ENCODE measurements around the gene CMIP.

CMIP gene

DNA sequence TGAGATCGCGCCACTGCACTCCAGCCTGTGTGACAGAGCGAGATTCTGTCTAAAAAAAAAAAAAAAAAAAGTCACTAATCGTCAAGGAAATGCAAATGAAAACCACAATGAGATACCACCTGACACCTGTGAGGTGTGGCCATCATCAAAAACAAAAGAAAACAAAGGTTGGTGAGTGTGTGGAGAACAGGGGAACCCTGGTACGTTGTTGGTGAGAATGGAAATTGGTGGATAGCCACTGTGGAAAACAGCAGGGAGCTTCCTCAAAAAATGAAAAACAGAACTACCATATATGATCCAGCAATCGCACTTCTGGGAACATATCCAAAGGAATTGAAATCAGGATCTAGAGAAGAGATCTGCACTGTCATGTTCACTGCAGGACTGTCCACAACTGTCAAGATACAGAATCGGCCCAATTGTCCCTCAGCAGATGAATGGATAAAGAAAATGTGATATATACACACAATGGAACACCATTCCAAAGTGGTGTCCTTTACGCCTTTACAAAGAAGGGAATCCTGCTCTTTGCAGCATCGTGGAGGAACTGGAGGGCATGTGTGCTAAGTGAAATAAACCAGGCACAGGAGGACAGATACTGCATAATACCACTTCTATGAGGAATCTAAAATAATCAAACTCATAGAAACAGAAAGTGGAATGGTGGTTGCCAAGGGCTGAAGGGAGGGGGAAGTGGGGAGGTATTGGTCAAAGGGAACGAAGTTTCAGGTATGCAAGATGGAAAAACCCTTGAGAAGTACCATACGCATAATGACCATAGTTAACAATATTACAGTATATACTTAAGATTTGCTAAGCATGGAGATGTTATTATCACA is 271.0 kb downstream of the CMIP start:
- H3K9ac ChIP-seq (ENCODE audit: low read length): no peak overlapping the region
- H3K36me3 ChIP-seq (ENCODE audit: control insufficient read depth in 1 of 2, insufficient read depth in 2 of 2, low read length in 2 of 2): peaks cover 0 to 2% of the 10 kb centered on the region in 2 experiments
- H4K91ac ChIP-seq (ENCODE audit: low read depth, low read length): peak overlapping the region; percentile 98
- peak overlapping the region; percentile 3 for H3K18ac ChIP-seq (ENCODE audit: low read length)
- peaks cover 33 to 59% of the 10 kb centered on the region in 2 experiments for H3K4me1 ChIP-seq (ENCODE audit: control insufficient read depth in 1 of 2, insufficient read depth in 2 of 2, low read length in 2 of 2)
- peak overlapping the region; percentile 86 for H3K14ac ChIP-seq (ENCODE audit: low read length)
- H3K27ac ChIP-seq (ENCODE audit: low read depth, low read length): peak overlapping the region; percentile 99
- peak overlapping the region; percentile 91 for H2BK120ac ChIP-seq (ENCODE audit: insufficient read depth, low read length, poor library complexity)
- H4K12ac ChIP-seq (ENCODE audit: low read depth, low read length): no peak overlapping the region
- peak in 1 of 2 donors; percentile 24 for DNase-seq
- no peaks in the 10 kb centered on the region for H3K27me3 ChIP-seq (ENCODE audit: insufficient read depth, low read length)
- H4K8ac ChIP-seq (ENCODE audit: low read depth, low read length): peak overlapping the region; percentile 11
- peak overlapping the region; percentile 44 for H3K4ac ChIP-seq (ENCODE audit: low read depth, low read length)
- WGBS (ENCODE audit: extremely low coverage, insufficient coverage, insufficient read length): no CpG with 5 or more reads among the region's 11 CpGs
- peaks cover 6% of the 10 kb centered on the region for H3K79me2 ChIP-seq (ENCODE audit: control insufficient read depth, insufficient read depth, low read length, poor library complexity)
- H2BK12ac ChIP-seq (ENCODE audit: low read length): peak overlapping the region; percentile 67
- no peak overlapping the region for H3K4me2 ChIP-seq (ENCODE audit: low read length)
- H2AK5ac ChIP-seq (ENCODE audit: low read length): peak overlapping the region; percentile 11
- H3K9me3 ChIP-seq (ENCODE audit: insufficient read depth, low read depth, low read length): no peaks in the 10 kb centered on the region
- peaks cover 73% of the 10 kb centered on the region for H3K79me1 ChIP-seq (ENCODE audit: low read length)
- no peak overlapping the region for H2AFZ ChIP-seq (ENCODE audit: insufficient read depth, low read length, poor library complexity)
- no peak overlapping the region for H3K23ac ChIP-seq (ENCODE audit: low read length)
- H3K4me3 ChIP-seq (ENCODE audit: low read depth, low read length): no peak overlapping the region
- peak overlapping the region; percentile 85 for H2BK5ac ChIP-seq (ENCODE audit: low read depth, low read length, poor library complexity)

DNA sequence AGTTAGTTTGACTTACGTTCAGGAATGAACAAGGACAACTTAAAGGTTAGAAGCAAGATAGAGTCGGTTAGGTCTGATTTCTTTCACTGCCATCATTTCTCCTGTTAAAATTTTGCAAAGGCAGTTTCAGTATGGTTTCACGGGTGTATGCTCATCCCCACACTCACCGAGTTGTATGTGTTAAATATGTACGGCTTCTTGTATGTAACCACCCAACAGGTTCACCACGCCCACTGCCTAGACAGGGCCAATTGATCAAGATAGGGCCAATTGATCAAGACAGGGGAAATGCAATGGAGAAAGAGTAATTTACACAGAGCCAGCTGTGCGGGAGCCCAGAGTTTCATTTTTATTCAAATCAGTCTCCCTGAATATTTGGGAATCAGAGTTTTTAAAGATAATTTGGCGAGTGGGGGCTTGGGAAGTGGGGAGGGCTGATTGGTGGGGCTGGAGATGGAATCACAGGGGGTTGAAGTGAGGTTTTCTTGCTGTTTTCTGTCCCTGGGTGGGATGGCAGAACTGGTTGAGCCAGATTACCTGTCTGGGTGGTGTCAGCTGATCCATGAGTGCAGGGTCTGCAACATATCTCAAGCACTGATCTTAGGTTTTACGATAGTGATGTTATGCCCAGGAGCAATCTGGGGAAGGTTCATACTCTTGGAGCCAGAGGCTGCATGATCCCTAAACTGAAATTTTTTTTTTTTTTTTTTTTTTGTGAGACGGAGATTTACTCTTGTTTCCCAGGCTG is 272.0 kb downstream of the CMIP start:
- Histone ChIP-seq H4K12ac (ENCODE audit: low read depth, low read length) (peak overlapping the region; percentile 27), H2BK120ac (ENCODE audit: insufficient read depth, low read length, poor library complexity) (peak overlapping the region; percentile 93), H3K18ac (ENCODE audit: low read length) (peak overlapping the region; percentile 76), H3K27me3 (ENCODE audit: insufficient read depth, low read length) (no peaks in the 10 kb centered on the region), H3K9me3 (ENCODE audit: insufficient read depth, low read depth, low read length) (no peaks in the 10 kb centered on the region), H3K4me1 (ENCODE audit: control insufficient read depth in 1 of 2, insufficient read depth in 2 of 2, low read length in 2 of 2) (peaks cover 30 to 57% of the 10 kb centered on the region in 2 experiments), H3K36me3 (ENCODE audit: control insufficient read depth in 1 of 2, insufficient read depth in 2 of 2, low read length in 2 of 2) (peaks cover 0 to 2% of the 10 kb centered on the region in 2 experiments), H3K79me2 (ENCODE audit: control insufficient read depth, insufficient read depth, low read length, poor library complexity) (peaks cover 6% of the 10 kb centered on the region), H4K91ac (ENCODE audit: low read depth, low read length) (peak overlapping the region; percentile 98), H3K23ac (ENCODE audit: low read length) (no peak overlapping the region), H3K79me1 (ENCODE audit: low read length) (peaks cover 72% of the 10 kb centered on the region), H3K4me3 (ENCODE audit: low read depth, low read length) (no peak overlapping the region), H3K4me2 (ENCODE audit: low read length) (peak overlapping the region; percentile 46), H3K4ac (ENCODE audit: low read depth, low read length) (peak overlapping the region; percentile 68), H2AK5ac (ENCODE audit: low read length) (peak overlapping the region; percentile 60), H3K27ac (ENCODE audit: low read depth, low read length) (peak overlapping the region; percentile 99), H2BK5ac (ENCODE audit: low read depth, low read length, poor library complexity) (peak overlapping the region; percentile 97), H2AFZ (ENCODE audit: insufficient read depth, low read length, poor library complexity) (no peak overlapping the region), H4K8ac (ENCODE audit: low read depth, low read length) (peak overlapping the region; percentile 81), H2BK12ac (ENCODE audit: low read length) (peak overlapping the region; percentile 80), H3K14ac (ENCODE audit: low read length) (peak overlapping the region; percentile 74), H3K9ac (ENCODE audit: low read length) (no peak overlapping the region)
- WGBS (ENCODE audit: extremely low coverage, insufficient coverage, insufficient read length): no CpG with 5 or more reads among the region's 10 CpGs
- DNase-seq: peak in 1 of 2 donors; percentile 27

DNA sequence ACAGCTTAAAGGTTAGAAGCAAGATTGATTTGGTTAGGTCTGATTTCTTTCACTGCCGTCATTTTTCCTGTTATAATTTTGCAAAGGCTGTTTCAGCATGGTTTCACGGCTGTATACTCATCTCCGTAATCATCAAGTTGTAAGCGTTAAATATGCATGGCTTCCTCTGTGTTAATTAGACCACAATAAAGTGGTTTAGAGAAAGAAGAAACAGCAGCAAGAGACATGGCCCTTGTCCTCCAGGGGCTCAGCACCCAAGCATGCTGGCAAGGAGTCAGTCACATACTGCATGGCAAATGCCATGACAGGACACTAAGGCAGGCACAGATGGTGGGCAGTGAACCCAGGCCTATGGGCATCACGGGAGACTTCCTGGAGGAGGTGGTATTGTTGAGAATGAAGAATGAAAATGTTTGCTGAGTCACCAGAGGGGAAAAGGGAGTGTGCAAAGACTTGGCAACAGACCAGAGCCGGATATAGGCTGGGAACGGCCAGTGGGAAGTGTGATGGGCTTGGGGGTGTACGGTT is 273.1 kb downstream of the CMIP start:
- H2AFZ ChIP-seq (ENCODE audit: insufficient read depth, low read length, poor library complexity): peak overlapping the region; percentile 77
- peak overlapping the region; percentile 86 for H4K12ac ChIP-seq (ENCODE audit: low read depth, low read length)
- no peak overlapping the region for H3K23ac ChIP-seq (ENCODE audit: low read length)
- H3K4me3 ChIP-seq (ENCODE audit: low read depth, low read length): no peak overlapping the region
- H3K9ac ChIP-seq (ENCODE audit: low read length): no peak overlapping the region
- WGBS (ENCODE audit: extremely low coverage, insufficient coverage, insufficient read length): no CpG with 5 or more reads among the region's 8 CpGs
- H3K4me1 ChIP-seq (ENCODE audit: control insufficient read depth in 1 of 2, insufficient read depth in 2 of 2, low read length in 2 of 2): peaks cover 22 to 47% of the 10 kb centered on the region in 2 experiments
- H3K18ac ChIP-seq (ENCODE audit: low read length): peak overlapping the region; percentile 84
- peak overlapping the region; percentile 92 for H2AK5ac ChIP-seq (ENCODE audit: low read length)
- H3K4ac ChIP-seq (ENCODE audit: low read depth, low read length): peak overlapping the region; percentile 78
- peak overlapping the region; percentile 89 for H3K27ac ChIP-seq (ENCODE audit: low read depth, low read length)
- H3K36me3 ChIP-seq (ENCODE audit: control insufficient read depth in 1 of 2, insufficient read depth in 2 of 2, low read length in 2 of 2): no peaks in the 10 kb centered on the region
- H3K79me2 ChIP-seq (ENCODE audit: control insufficient read depth, insufficient read depth, low read length, poor library complexity): peaks cover 6% of the 10 kb centered on the region
- peak overlapping the region; percentile 87 for H4K8ac ChIP-seq (ENCODE audit: low read depth, low read length)
- no peaks in the 10 kb centered on the region for H3K27me3 ChIP-seq (ENCODE audit: insufficient read depth, low read length)
- peak overlapping the region; percentile 96 for H2BK5ac ChIP-seq (ENCODE audit: low read depth, low read length, poor library complexity)
- H2BK120ac ChIP-seq (ENCODE audit: insufficient read depth, low read length, poor library complexity): peak overlapping the region; percentile 95
- peak overlapping the region; percentile 99 for H2BK12ac ChIP-seq (ENCODE audit: low read length)
- H4K91ac ChIP-seq (ENCODE audit: low read depth, low read length): peak overlapping the region; percentile 95
- peak overlapping the region; percentile 97 for H3K14ac ChIP-seq (ENCODE audit: low read length)
- peaks cover 64% of the 10 kb centered on the region for H3K79me1 ChIP-seq (ENCODE audit: low read length)
- no peak overlapping the region for H3K4me2 ChIP-seq (ENCODE audit: low read length)
- no peak for DNase-seq
- no peaks in the 10 kb centered on the region for H3K9me3 ChIP-seq (ENCODE audit: insufficient read depth, low read depth, low read length)

DNA sequence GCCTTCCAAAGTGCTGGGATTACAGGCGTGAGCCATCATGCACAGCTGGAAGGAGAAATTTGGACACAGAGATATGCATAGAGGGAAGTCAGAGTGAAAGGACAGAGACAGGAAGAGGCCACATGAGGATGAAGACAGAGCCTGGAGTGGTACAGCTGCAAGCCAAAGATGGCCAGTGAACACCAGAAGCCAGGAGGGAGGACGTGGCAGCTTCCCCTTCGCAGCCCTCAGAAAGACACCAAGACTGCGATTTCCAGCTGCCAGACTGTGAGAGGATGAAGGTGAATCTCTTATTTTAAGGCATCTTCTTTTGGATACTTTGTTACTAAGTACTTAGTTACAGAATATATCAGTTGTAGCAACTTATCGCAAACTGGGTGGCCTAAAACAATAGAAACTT is 274.0 kb downstream of the CMIP start:
- Histone ChIP-seq H3K27ac (ENCODE audit: low read depth, low read length) (peak overlapping the region; percentile 70), H3K14ac (ENCODE audit: low read length) (peak overlapping the region; percentile 72), H2AK5ac (ENCODE audit: low read length) (peak overlapping the region; percentile 13), H3K79me1 (ENCODE audit: low read length) (peaks cover 60% of the 10 kb centered on the region), H3K4me3 (ENCODE audit: low read depth, low read length) (no peak overlapping the region), H2BK5ac (ENCODE audit: low read depth, low read length, poor library complexity) (peak overlapping the region; percentile 84), H3K18ac (ENCODE audit: low read length) (peak overlapping the region; percentile 55), H3K36me3 (ENCODE audit: control insufficient read depth in 1 of 2, insufficient read depth in 2 of 2, low read length in 2 of 2) (no peaks in the 10 kb centered on the region), H3K4ac (ENCODE audit: low read depth, low read length) (peak overlapping the region; percentile 60), H4K8ac (ENCODE audit: low read depth, low read length) (peak overlapping the region; percentile 55), H3K23ac (ENCODE audit: low read length) (no peak overlapping the region), H3K4me2 (ENCODE audit: low read length) (no peak overlapping the region), H3K79me2 (ENCODE audit: control insufficient read depth, insufficient read depth, low read length, poor library complexity) (peaks cover 6% of the 10 kb centered on the region), H4K12ac (ENCODE audit: low read depth, low read length) (no peak overlapping the region), H3K4me1 (ENCODE audit: control insufficient read depth in 1 of 2, insufficient read depth in 2 of 2, low read length in 2 of 2) (peaks cover 21 to 46% of the 10 kb centered on the region in 2 experiments), H2BK120ac (ENCODE audit: insufficient read depth, low read length, poor library complexity) (peak overlapping the region; percentile 91), H2BK12ac (ENCODE audit: low read length) (peak overlapping the region; percentile 99), H2AFZ (ENCODE audit: insufficient read depth, low read length, poor library complexity) (peak overlapping the region; percentile 14), H3K9ac (ENCODE audit: low read length) (no peak overlapping the region), H4K91ac (ENCODE audit: low read depth, low read length) (peak overlapping the region; percentile 96), H3K27me3 (ENCODE audit: insufficient read depth, low read length) (no peaks in the 10 kb centered on the region), H3K9me3 (ENCODE audit: insufficient read depth, low read depth, low read length) (no peaks in the 10 kb centered on the region)
- WGBS (ENCODE audit: extremely low coverage, insufficient coverage, insufficient read length): no CpG with 5 or more reads among the region's 5 CpGs
- no peak for DNase-seq

All from trophoblast cell (in vitro differentiated cells and primary cell).